ENCODE results near the gene RAP1GAP. TPM values are rescaled to one million over a fixed set of nuclear protein-coding genes. Genes with fewer than 3 reads are reported as not detected.
"Not testable (repeated sequence)": the region's sequence is repeated elsewhere in the genome, so short reads cannot be mapped to it uniquely, and the experiment has no call there.

RAP1GAP gene
- total and polyA plus RNA-seq, 3 donors from 2014 or later: 7.4 to 8.4 (median 8.0) TPM

- Histone ChIP-seq H3K4me1 (no peaks in the 10 kb centered on the region), H3K27ac (no peak overlapping the region), H3K4me3 (no peak overlapping the region), H3K9me3 (no peaks in the 10 kb centered on the region), H3K27me3 (no peaks in the 10 kb centered on the region), H3K36me3 (ENCODE audit: low read depth, missing control alignments) (no peaks in the 10 kb centered on the region)
- DNase-seq: no peak
- WGBS, 2 donors: 76 to 98% methylated on average over 4 to 10 of the region's 10 CpGs
- TF ChIP-seq POLR2A (IDR thresholded peaks at IDR 0.05): no peak
- intact Hi-C loops (cut with DNase I; ENCODE audit: low total_unique reads): no loop called here
Measured at GRCh38 chr1:21568809-21569385, 100.3 kb downstream of the RAP1GAP start.

DNA sequence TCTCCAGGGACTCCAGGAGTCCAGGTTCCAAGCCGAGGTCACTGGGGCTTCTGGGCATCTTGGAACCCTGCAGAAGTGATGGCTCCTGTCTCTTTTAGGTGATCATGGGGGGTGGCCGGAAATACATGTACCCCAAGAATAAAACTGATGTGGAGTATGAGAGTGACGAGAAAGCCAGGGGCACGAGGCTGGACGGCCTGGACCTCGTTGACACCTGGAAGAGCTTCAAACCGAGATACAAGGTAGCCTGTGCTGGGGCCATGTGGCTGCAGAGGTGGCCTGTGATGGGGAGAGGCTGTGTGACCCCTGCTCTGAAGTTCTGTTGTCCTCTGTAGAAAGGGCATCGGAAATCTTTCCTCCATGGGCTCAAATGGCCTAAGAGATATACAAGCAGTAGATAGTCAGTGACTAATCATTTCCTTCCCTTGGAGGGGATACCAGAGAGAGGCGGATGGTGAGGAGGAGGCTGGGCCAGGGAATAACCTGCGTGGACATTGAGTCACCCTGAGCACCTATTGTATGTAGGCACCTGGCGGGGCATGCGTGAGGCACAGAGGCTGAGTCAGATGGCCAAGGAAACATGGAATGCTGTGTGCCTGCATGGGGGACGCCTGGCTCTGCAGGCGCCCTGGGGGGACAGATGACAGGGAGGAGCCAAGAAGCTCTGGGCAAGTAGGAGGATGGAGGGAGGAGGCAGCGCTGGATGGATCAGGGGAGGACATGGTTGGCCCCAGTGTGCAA is 101.0 kb downstream of the RAP1GAP start:
- 92 to 94% methylated on average over 15 of the region's 15 CpGs for WGBS, 2 donors
- no peak for DNase-seq
- intact Hi-C loops (cut with DNase I; ENCODE audit: low total_unique reads): no loop called here

GRCh38 chr1:21567241-21568005 is 101.7 kb downstream of the RAP1GAP start:
- H3K27ac ChIP-seq: no peak overlapping the region
- no peak for DNase-seq
- no peaks in the 10 kb centered on the region for H3K36me3 ChIP-seq (ENCODE audit: low read depth, missing control alignments)
- no peak overlapping the region for H3K4me3 ChIP-seq
- WGBS, 2 donors: 89 to 90% methylated on average over 21 to 24 of the region's 24 CpGs
- H3K27me3 ChIP-seq: no peaks in the 10 kb centered on the region
- TF ChIP-seq POLR2A (IDR thresholded peaks at IDR 0.05): no peak
- TF ChIP-seq, protein P1, sequence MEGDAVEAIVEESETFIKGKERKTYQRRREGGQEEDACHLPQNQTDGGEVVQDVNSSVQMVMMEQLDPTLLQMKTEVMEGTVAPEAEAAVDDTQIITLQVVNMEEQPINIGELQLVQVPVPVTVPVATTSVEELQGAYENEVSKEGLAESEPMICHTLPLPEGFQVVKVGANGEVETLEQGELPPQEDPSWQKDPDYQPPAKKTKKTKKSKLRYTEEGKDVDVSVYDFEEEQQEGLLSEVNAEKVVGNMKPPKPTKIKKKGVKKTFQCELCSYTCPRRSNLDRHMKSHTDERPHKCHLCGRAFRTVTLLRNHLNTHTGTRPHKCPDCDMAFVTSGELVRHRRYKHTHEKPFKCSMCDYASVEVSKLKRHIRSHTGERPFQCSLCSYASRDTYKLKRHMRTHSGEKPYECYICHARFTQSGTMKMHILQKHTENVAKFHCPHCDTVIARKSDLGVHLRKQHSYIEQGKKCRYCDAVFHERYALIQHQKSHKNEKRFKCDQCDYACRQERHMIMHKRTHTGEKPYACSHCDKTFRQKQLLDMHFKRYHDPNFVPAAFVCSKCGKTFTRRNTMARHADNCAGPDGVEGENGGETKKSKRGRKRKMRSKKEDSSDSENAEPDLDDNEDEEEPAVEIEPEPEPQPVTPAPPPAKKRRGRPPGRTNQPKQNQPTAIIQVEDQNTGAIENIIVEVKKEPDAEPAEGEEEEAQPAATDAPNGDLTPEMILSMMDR (IDR thresholded peaks at IDR 0.05): no peak
- H3K9me3 ChIP-seq: no peaks in the 10 kb centered on the region
- no peaks in the 10 kb centered on the region for H3K4me1 ChIP-seq
- intact Hi-C loops (cut with DNase I; ENCODE audit: low total_unique reads): no loop called here

More for the DNA sequence above, 101.0 kb downstream of the RAP1GAP start:
- no peaks in the 10 kb centered on the region for H3K4me1 ChIP-seq
- no peaks in the 10 kb centered on the region for H3K27me3 ChIP-seq
- no peaks in the 10 kb centered on the region for H3K36me3 ChIP-seq (ENCODE audit: low read depth, missing control alignments)
- H3K9me3 ChIP-seq: no peaks in the 10 kb centered on the region
- H3K27ac ChIP-seq: no peak overlapping the region
- no peak overlapping the region for H3K4me3 ChIP-seq
- no peak for TF ChIP-seq POLR2A (IDR thresholded peaks at IDR 0.05)
- TF ChIP-seq, protein P1 (IDR thresholded peaks at IDR 0.05): no peak

GRCh38 chr1:21566361-21566760 is 102.8 kb downstream of the RAP1GAP start:
- DNase-seq; H3K27ac ChIP-seq; H3K27me3 ChIP-seq; H3K9me3 ChIP-seq; H3K4me3 ChIP-seq; intact Hi-C loops (cut with DNase I; ENCODE audit: low total_unique reads); H3K36me3 ChIP-seq (ENCODE audit: low read depth, missing control alignments); H3K4me1 ChIP-seq: not testable (repeated sequence)
- 91 to 93% methylated on average over 15 of the region's 15 CpGs for WGBS, 2 donors

- no peaks in the 10 kb centered on the region for H3K9me3 ChIP-seq
- no peak for TF ChIP-seq POLR2A (IDR thresholded peaks at IDR 0.05)
- TF ChIP-seq, protein P1 (IDR thresholded peaks at IDR 0.05): no peak
- H3K27ac ChIP-seq: no peak overlapping the region
- intact Hi-C loops (cut with DNase I; ENCODE audit: low total_unique reads): no loop called here
- no peak overlapping the region for H3K4me3 ChIP-seq
- WGBS, 2 donors: 64 to 69% methylated on average over 8 of the region's 8 CpGs
- DNase-seq: no peak
- no peaks in the 10 kb centered on the region for H3K36me3 ChIP-seq (ENCODE audit: low read depth, missing control alignments)
- no peaks in the 10 kb centered on the region for H3K4me1 ChIP-seq
- H3K27me3 ChIP-seq: no peaks in the 10 kb centered on the region
Measured at GRCh38 chr1:21565285-21565684, 103.9 kb downstream of the RAP1GAP start.
